Lower lobe of right lung (tissue), 2 donors: ENCODE data around the gene VAMP7. TPM values are rescaled to one million over a fixed set of nuclear protein-coding genes. Genes with fewer than 3 reads are reported as not detected.
"Not testable (repeated sequence)": the region's sequence is repeated elsewhere in the genome, so short reads cannot be mapped to it uniquely, and the experiment has no call there.

Experiments
- ATAC-seq, 2 donors: fragments of 200-7000 bp; cut with Tn5 transposase; one replicate each; pipeline ENCODE4 v1.9.1; 2020 to 2022; ENCODE audit warnings: mild to moderate bottlenecking in 2 of 2, moderate library complexity in 2 of 2
- DNase-seq: peaks from one replicate; pipeline ENCODE4 v3.0.0-alpha.2; 2020
- H3K27ac ChIP-seq: fragments of 200-600 bp; one replicate; pipeline ENCODE4 v1.8.0; 2022
- H3K27me3 ChIP-seq: fragments of 200-600 bp; one replicate; pipeline ENCODE4 v1.8.0; 2022; ENCODE audit warnings: low read depth
- H3K36me3 ChIP-seq: fragments of 200-600 bp; one replicate; pipeline ENCODE4 v1.8.0; 2022; ENCODE audit warnings: mild to moderate bottlenecking
- H3K4me1 ChIP-seq: fragments of 200-600 bp; one replicate; pipeline ENCODE4 v1.8.0; 2022
- H3K4me3 ChIP-seq: fragments of 200-600 bp; one replicate; pipeline ENCODE4 v1.8.0; 2022; ENCODE audit warnings: mild to moderate bottlenecking
- H3K9me3 ChIP-seq: fragments of 200-600 bp; one replicate; pipeline ENCODE4 v1.8.0; 2022
- CTCF ChIP-seq: fragments of 200-600 bp; IDR thresholded peaks from one replicate; pipeline ENCODE4 v1.8.0; 2022; ENCODE audit warnings: antibody characterized with exemption, mild to moderate bottlenecking
- intact Hi-C: fragments of 100-400 bp; cut with DNase I; formaldehyde crosslinking; loops from one replicate; pipeline ENCODE4 v1.11.0; 2022
- total RNA-seq: library from RNA; stranded (reverse); fragmentation: NEBNext Ultra II Directional; extraction: Animal tissue kit (Norgen Biotek cat#: 25700); gene quantifications from one replicate; pipeline ENCODE4 v1.2.1, GENCODE V29; 2021
- donor health status: DM: no; HTN: yes; CAD: no; lungs with severe emphysema.

VAMP7 gene
- total RNA-seq, 1 donor from 2014 or later: 31.0 TPM

GRCh38 chrX:155968791-155969190 lies 87.6 kb downstream of the VAMP7 start:
- no peaks in the 10 kb centered on the region for H3K27me3 ChIP-seq
- no peak overlapping the region for H3K4me3 ChIP-seq
- H3K4me1 ChIP-seq: no peaks in the 10 kb centered on the region
- no peak for ATAC-seq
- no peak for DNase-seq
- intact Hi-C loops: no loop called here
- no peak for TF ChIP-seq CTCF
- no peak overlapping the region for H3K27ac ChIP-seq
- peaks cover 4% of the 10 kb centered on the region for H3K9me3 ChIP-seq
- no peaks in the 10 kb centered on the region for H3K36me3 ChIP-seq

GRCh38 chrX:155971658-155972057 lies 90.5 kb downstream of the VAMP7 start:
- H3K36me3 ChIP-seq, DNase-seq, H3K27ac ChIP-seq, intact Hi-C loops, ATAC-seq, H3K9me3 ChIP-seq, H3K27me3 ChIP-seq, H3K4me3 ChIP-seq, H3K4me1 ChIP-seq: not testable (repeated sequence)

- DNase-seq: not testable (repeated sequence)
These were observed 91.1 kb downstream of the VAMP7 start for GRCh38 chrX:155972241-155972640.

GRCh38 chrX:155983326-155983725 lies 102.2 kb downstream of the VAMP7 start:
- no peak overlapping the region for H3K4me3 ChIP-seq

More at GRCh38 chrX:155972241-155972640, 91.1 kb downstream of the VAMP7 start:
- H3K9me3 ChIP-seq, H3K27me3 ChIP-seq, H3K27ac ChIP-seq, H3K4me1 ChIP-seq, ATAC-seq, H3K4me3 ChIP-seq, H3K36me3 ChIP-seq, intact Hi-C loops: not testable (repeated sequence)

GRCh38 chrX:155985208-155985607 lies 104.1 kb downstream of the VAMP7 start:
- no peaks in the 10 kb centered on the region for H3K36me3 ChIP-seq
- intact Hi-C loops: no loop called here
- H3K27me3 ChIP-seq: no peaks in the 10 kb centered on the region
- no peak overlapping the region for H3K4me3 ChIP-seq
- no peak for TF ChIP-seq CTCF
- DNase-seq (no peak), ATAC-seq (no peak)
- peaks cover 5% of the 10 kb centered on the region for H3K9me3 ChIP-seq
- H3K27ac ChIP-seq: no peak overlapping the region
- H3K4me1 ChIP-seq: no peaks in the 10 kb centered on the region

More at GRCh38 chrX:155983326-155983725, 102.2 kb downstream of the VAMP7 start:
- Histone ChIP-seq H3K4me1 (no peaks in the 10 kb centered on the region), H3K27ac (no peak overlapping the region), H3K9me3 (peaks cover 5% of the 10 kb centered on the region), H3K27me3 (no peaks in the 10 kb centered on the region), H3K36me3 (no peaks in the 10 kb centered on the region)
- ATAC-seq (no peak), DNase-seq (no peak)
- no peak for TF ChIP-seq CTCF
- intact Hi-C loops: no loop called here

- H3K4me3 ChIP-seq, H3K36me3 ChIP-seq, H3K27me3 ChIP-seq, H3K27ac ChIP-seq, DNase-seq, intact Hi-C loops, ATAC-seq, H3K9me3 ChIP-seq, H3K4me1 ChIP-seq: not testable (repeated sequence)
These were observed 105.8 kb downstream of the VAMP7 start for GRCh38 chrX:155986995-155987394.

- TF ChIP-seq CTCF: no peak
- ATAC-seq: no peak
- Histone ChIP-seq H3K4me1 (no peaks in the 10 kb centered on the region), H3K4me3 (no peak overlapping the region), H3K27me3 (no peaks in the 10 kb centered on the region), H3K36me3 (no peaks in the 10 kb centered on the region), H3K27ac (no peak overlapping the region), H3K9me3 (no peaks in the 10 kb centered on the region)
- intact Hi-C loops: no loop called here
- DNase-seq: no peak
These were observed 107.7 kb downstream of the VAMP7 start for GRCh38 chrX:155988859-155989258.

Other genes with a start within 250 kb of the VAMP7 start
- 1.2 TPM for gene IL9R, start 116.4 kb downstream of the VAMP7 start, total RNA-seq